PC-9 (cell line): ENCODE measurements around the gene LRCH4. TPM values are rescaled to one million over a fixed set of nuclear protein-coding genes. Genes with fewer than 3 reads are reported as not detected.

Experiments used
- BruUV-seq: library from RNA; stranded (reverse); fragments of 400-500 nt; replicated peaks from 2 replicates; lab custom pipeline; 2021; lab: Mats Ljungman, UMichigan
- CTCF ChIA-PET: fragments of 300-600 bp; sonication (Branson Sonifier 250); formaldehyde crosslinking; loops from one replicate; lab custom pipeline; 2022; ENCODE audit warnings: antibody characterized with exemption; lab: Charles Lee
- POLR2A ChIA-PET: fragments of 300-600 bp; sonication (Branson Sonifier 250); formaldehyde crosslinking; loops from one replicate; lab custom pipeline; 2022; ENCODE audit warnings: antibody characterized with exemption; ENCODE audit not compliant: unreplicated experiment; lab: Charles Lee
- DNase-seq, 2 experiments: peaks; one replicate each; pipeline versions ENCODE4 v3.0.0 to v3.0.0-alpha.2; 2015 to 2022; ENCODE audit warnings: mixed read lengths in 1 of 2
- H2AFZ ChIP-seq: fragments of 200-600 bp; sonication (generic); 2 replicates; pipeline ENCODE4 v1.8.1; 2017; ENCODE audit warnings: antibody characterized with exemption
- H3F3A ChIP-seq: fragments of 200-600 bp; sonication (generic); 2 replicates; pipeline ENCODE4 v1.8.1; 2017; ENCODE audit warnings: antibody characterized with exemption, mild to moderate bottlenecking, low read depth; ENCODE audit not compliant: insufficient read depth
- H3K27ac ChIP-seq: fragments of 200-600 bp; sonication (generic); 2 replicates; pipeline ENCODE4 v1.6.1; 2016; ENCODE audit warnings: mixed run types
- H3K27me3 ChIP-seq: fragments of 200-600 bp; sonication (generic); 2 replicates; pipeline ENCODE4 v1.6.1; 2016; ENCODE audit warnings: low read depth, mixed run types; ENCODE audit not compliant: insufficient read depth
- H3K36me3 ChIP-seq: fragments of 200-600 bp; sonication (generic); 2 replicates; pipeline ENCODE4 v1.6.1; 2016; ENCODE audit warnings: low read depth, mixed run types
- H3K4me1 ChIP-seq: fragments of 200-600 bp; sonication (generic); replicated peaks from 2 replicates; pipeline ENCODE4 v1.6.1; 2016; ENCODE audit warnings: mixed run types; ENCODE audit not compliant: insufficient read depth
- H3K4me2 ChIP-seq: fragments of 200-600 bp; sonication (generic); 2 replicates; pipeline ENCODE4 v1.6.1; 2017; ENCODE audit warnings: mixed run types
- H3K4me3 ChIP-seq: fragments of 200-600 bp; sonication (generic); 2 replicates; pipeline ENCODE4 v1.6.1; 2016; ENCODE audit warnings: mixed run types
- H3K79me2 ChIP-seq: fragments of 200-600 bp; sonication (generic); 2 replicates; pipeline ENCODE4 v1.6.1; 2017; ENCODE audit warnings: low read depth, mixed run types
- H3K9me2 ChIP-seq: fragments of 200-600 bp; sonication (generic); 2 replicates; pipeline ENCODE4 v1.8.1; 2017; ENCODE audit warnings: mild to moderate bottlenecking; ENCODE audit not compliant: insufficient read depth
- H3K9me3 ChIP-seq: fragments of 200-600 bp; sonication (generic); 2 replicates; pipeline ENCODE4 v1.8.1; 2016; ENCODE audit warnings: low read depth; ENCODE audit not compliant: insufficient read depth
- H4K20me1 ChIP-seq: fragments of 200-600 bp; sonication (generic); 2 replicates; pipeline ENCODE4 v1.8.1; 2017; ENCODE audit not compliant: insufficient read depth
- CTCF ChIP-seq: fragments of 200-600 bp; sonication (generic); conservative IDR thresholded peaks from 2 replicates; pipeline ENCODE4 v1.6.1; 2017; ENCODE audit warnings: mixed run types, antibody characterized with exemption, mild to moderate bottlenecking, moderate library complexity
- EZH2 ChIP-seq: fragments of 200-600 bp; sonication (generic); IDR thresholded peaks from 2 replicates; pipeline ENCODE4 v1.8.0; 2017; ENCODE audit warnings: antibody characterized with exemption, low read depth
- intact Hi-C: fragments of 100-400 bp; cut with micrococcal nuclease; formaldehyde crosslinking; loops from one replicate; pipeline ENCODE4 v1.10.0; 2022; ENCODE audit not compliant: unreplicated experiment
- total RNA-seq: library from RNA; stranded (reverse); gene quantifications from 2 replicates; pipeline ENCODE4 v1.2.3, GENCODE V29; 2021

The LRCH4 gene
- total RNA-seq, 1 experiment from 2014 or later, result 89.6 TPM

GRCh38 chr7:100567751-100568175 is 18.2 kb downstream of the LRCH4 start:
- H3K9me3 ChIP-seq, result no peaks in the 10 kb centered on the region
- DNase-seq, result peak in 1 of 2 experiments; percentile 21
- POLR2A ChIA-PET, result interaction anchor here (0.6 kb wide), 1 partner anchor 45 kb away, joined by 3 read pairs; the partner anchor contains the start of gene MOSPD3
- H3K27me3 ChIP-seq, result no peaks in the 10 kb centered on the region
- no peak overlapping the region for H2AFZ ChIP-seq
- no peak overlapping the region for H3K4me3 ChIP-seq
- no peaks in the 10 kb centered on the region for H3K4me1 ChIP-seq
- TF ChIP-seq EZH2 (no peak), CTCF (no peak)
- CTCF ChIA-PET, result interaction anchor here (0.7 kb wide), 1 partner anchor 40 kb away, joined by 3 read pairs; no protein-coding TSS in a partner anchor
- no peaks in the 10 kb centered on the region for H3K9me2 ChIP-seq
- no peak overlapping the region for H3K4me2 ChIP-seq
- intact Hi-C loops, result no loop called here
- BruUV-seq, result no TSS peak
- H3K79me2 ChIP-seq, result no peaks in the 10 kb centered on the region
- peaks cover 17% of the 10 kb centered on the region for H3F3A ChIP-seq
- no peaks in the 10 kb centered on the region for H3K36me3 ChIP-seq
- H4K20me1 ChIP-seq, result no peaks in the 10 kb centered on the region
- no peak overlapping the region for H3K27ac ChIP-seq

- Histone ChIP-seq H3K4me2 (no peak overlapping the region), H3K79me2 (no peaks in the 10 kb centered on the region), H2AFZ (no peak overlapping the region), H3K36me3 (no peaks in the 10 kb centered on the region), H3K27me3 (no peaks in the 10 kb centered on the region), H3K4me1 (no peaks in the 10 kb centered on the region), H4K20me1 (no peaks in the 10 kb centered on the region), H3K4me3 (no peak overlapping the region), H3F3A (peaks cover 17% of the 10 kb centered on the region), H3K27ac (no peak overlapping the region), H3K9me3 (no peaks in the 10 kb centered on the region), H3K9me2 (no peaks in the 10 kb centered on the region)
- POLR2A ChIA-PET, result interaction anchor here (0.5 to 0.9 kb wide), 4 partner anchors 18 to 45 kb away, joined by 3 to 6 read pairs (median 4); partner anchors contain the start of genes FBXO24 and MOSPD3
- TF ChIP-seq CTCF (no peak), EZH2 (no peak)
- no TSS peak for BruUV-seq
- intact Hi-C loops, result no loop called here
- DNase-seq, result peak in 1 of 2 experiments; percentile 8
- CTCF ChIA-PET, result no interaction called here
These were observed 18.7 kb downstream of the LRCH4 start for GRCh38 chr7:100567031-100567730.

GRCh38 chr7:100566018-100566531 is 19.9 kb downstream of the LRCH4 start:
- H3K79me2 ChIP-seq, result no peaks in the 10 kb centered on the region
- H2AFZ ChIP-seq, result no peak overlapping the region
- no peaks in the 10 kb centered on the region for H3K36me3 ChIP-seq
- no peak overlapping the region for H3K4me3 ChIP-seq
- intact Hi-C loops, result no loop called here
- H3K4me1 ChIP-seq, result no peaks in the 10 kb centered on the region
- no peak overlapping the region for H3K27ac ChIP-seq
- H3K4me2 ChIP-seq, result no peak overlapping the region
- TF ChIP-seq CTCF, result no peak
- TF ChIP-seq EZH2, result no peak
- peaks cover 17% of the 10 kb centered on the region for H3F3A ChIP-seq
- H4K20me1 ChIP-seq, result no peaks in the 10 kb centered on the region
- no peaks in the 10 kb centered on the region for H3K27me3 ChIP-seq
- no peaks in the 10 kb centered on the region for H3K9me2 ChIP-seq
- H3K9me3 ChIP-seq, result no peaks in the 10 kb centered on the region
- ChIA-PET POLR2A (interaction anchor here (0.9 kb wide), 1 partner anchor 20 kb away, joined by 5 read pairs; the partner anchor contains the start of gene FBXO24), CTCF (interaction anchor here (0.6 kb wide), 1 partner anchor 27 kb away, joined by 6 read pairs; no protein-coding TSS in a partner anchor)
- DNase-seq, result peak in 1 of 2 experiments; percentile 21
- BruUV-seq, result TSS peak; percentile 15
